Right forelimb (tissue), 1 donor: ENCODE data around the gene YAP1.

ENCODE experiments used
- DNase-seq: peaks from one replicate; pipeline ENCODE4 v3.0.0-alpha.2; 2018

The YAP1 gene

DNA sequence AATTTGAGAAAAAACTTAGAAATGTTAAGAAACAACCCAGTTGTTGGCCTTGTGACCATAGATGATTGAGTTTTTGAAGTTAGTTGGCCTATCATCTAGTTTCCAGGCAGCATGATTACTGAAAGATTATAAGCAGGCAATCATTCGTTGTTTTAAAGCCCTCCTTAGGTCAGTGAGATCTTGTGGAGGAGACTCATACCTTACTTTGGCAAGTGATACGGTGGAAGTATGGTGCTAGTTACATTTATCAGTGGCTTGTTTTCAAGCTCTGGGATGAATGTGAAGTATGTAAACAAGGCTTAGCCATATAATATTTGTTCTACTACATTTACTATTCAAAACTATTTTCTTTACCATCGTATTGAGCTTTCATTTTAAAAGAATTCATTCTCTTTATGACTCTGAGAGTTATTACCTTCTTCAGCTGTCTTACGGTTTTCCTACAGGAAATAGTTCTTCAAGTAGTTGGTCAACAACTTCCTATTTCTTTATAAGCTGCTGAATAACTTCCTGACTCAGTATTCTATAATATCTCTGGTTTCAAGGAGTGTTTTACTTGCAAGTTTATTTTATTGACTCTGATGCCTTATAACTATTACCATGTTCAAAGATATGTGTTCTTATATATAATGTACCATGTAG lies 7.3 kb downstream of the YAP1 start:
- DNase-seq, result no peak

DNA sequence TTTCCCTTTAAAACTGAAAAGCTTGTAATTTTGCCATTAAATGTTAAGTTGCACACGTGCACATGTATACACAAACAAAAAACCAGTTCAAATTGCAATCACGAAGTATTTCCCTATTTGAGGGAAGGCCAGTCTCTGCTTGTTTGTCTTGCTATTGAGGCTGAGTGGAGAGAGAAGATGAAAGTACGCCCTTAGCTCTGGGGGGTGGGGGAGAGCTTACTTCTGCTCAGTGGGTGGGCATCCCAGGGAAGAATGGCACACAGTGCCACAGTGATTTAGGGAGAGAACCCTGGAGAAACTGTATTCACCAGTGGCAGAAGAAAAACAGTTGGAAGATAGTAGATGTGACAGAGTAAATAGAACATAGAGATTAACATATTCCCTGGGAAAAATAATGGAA lies 8.7 kb downstream of the YAP1 start:
- DNase-seq, result no peak

DNA sequence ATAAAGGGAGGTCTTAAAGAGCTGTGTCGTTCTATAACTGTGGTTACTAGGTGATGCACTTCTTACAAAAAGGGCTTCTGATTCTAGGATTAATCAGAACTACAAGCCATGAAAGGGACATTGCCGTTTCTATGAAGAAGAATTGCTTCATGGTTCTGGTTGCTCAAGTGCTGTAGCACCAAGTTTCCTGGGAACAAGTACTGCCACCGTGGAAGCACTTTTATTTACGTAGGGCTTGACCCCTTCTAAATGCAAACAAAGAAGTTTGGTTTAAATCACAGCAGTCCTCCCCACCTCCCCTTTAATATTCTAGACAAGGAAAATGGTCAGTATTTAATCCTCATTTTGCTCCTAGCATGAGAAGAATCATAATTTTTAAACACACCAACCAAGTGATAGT lies 9.8 kb downstream of the YAP1 start:
- DNase-seq, result no peak

- DNase-seq, result no peak
These were observed 10.3 kb downstream of the YAP1 start for GRCh38 chr11:102120437-102120973.

- no peak for DNase-seq
These were observed 11.1 kb downstream of the YAP1 start for GRCh38 chr11:102121329-102121728.

DNA sequence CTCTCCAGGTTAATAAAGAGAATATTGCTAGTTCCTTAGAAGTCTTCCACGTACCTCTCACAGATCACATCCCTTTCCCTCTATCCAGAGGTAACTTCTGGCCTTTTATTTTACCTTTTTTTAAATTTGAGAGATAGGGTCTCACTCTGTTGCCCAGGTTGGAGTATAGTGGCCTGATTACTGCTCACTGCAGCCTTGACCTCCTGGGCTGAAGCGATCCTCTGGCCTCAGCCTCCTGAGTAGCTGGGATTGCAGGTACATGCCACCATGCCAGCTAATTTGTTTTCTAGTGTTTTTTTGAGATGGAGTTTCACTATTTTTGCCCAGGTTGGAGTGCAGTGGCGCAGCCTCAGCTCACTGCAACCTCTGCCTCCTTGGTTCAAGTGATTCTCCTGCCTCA lies 24.4 kb downstream of the YAP1 start:
- DNase-seq, result no peak

DNA sequence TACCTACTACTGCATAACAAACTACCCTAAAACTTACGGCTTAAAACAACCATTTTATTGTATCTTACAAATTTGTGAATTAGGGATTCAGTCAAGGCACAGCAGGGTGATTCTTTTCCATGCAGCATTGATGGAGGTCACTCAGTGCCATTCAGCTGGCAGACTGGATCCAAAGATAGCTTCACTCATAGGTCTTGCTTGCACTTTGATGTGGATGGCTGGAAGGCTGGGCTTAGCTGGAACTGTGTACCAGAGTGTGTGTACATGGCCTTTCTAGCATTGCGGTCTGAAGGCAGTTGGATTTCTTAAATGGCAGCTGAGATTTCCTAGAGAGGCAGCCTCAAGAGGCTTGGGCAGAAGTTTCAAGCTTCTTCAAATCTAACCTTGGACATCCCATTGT lies 25.0 kb downstream of the YAP1 start:
- no peak for DNase-seq

- no peak for DNase-seq
These were observed 28.0 kb downstream of the YAP1 start for GRCh38 chr11:102138223-102138622.

- DNase-seq, result no peak
These were observed 28.4 kb downstream of the YAP1 start for GRCh38 chr11:102138670-102139069.

DNA sequence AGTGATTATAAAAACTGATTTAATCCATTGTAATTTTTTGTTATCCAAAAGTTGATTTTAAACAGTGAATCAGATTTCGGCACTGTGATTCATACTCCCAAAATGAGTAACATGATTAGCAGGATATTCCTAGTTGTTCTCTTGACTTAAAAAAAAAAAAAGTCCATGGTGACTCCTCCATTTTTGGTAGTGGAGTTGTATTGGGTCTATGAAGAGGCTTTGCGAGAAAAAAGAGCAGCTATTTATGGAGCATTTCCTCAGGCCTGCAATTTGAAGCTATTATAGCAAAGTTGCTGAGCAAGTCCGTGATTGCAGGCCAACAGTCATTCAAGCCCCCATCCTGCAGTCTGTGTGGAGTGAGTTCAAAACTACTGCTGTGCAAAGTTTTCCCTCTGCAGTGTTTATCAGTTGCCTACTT lies 28.8 kb downstream of the YAP1 start:
- DNase-seq, result no peak

- no peak for DNase-seq
These were observed 32.1 kb downstream of the YAP1 start for GRCh38 chr11:102142333-102142732.

- DNase-seq, result no peak
These were observed 33.6 kb downstream of the YAP1 start for GRCh38 chr11:102143867-102144266.

- no peak for DNase-seq
These were observed 34.4 kb downstream of the YAP1 start for GRCh38 chr11:102144357-102145355.

DNA sequence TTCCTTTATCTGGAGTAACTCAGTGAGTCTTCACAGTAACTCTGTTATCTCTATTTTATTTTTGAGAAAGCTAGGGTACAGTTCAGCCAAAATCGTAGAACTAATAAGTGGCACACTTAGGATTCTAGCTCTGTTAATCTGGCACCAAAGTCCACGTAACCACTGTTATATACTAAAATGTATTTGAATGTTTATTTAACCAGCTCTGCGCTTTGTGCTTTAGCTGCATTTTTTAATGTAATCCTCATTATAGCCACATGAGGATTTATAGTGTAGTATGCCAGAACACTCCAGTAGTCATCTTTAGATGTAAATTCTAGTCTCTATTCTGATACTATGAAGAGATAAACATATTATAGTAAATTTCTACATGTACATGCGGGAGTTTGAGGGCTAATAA lies 36.8 kb downstream of the YAP1 start:
- no peak for DNase-seq

DNA sequence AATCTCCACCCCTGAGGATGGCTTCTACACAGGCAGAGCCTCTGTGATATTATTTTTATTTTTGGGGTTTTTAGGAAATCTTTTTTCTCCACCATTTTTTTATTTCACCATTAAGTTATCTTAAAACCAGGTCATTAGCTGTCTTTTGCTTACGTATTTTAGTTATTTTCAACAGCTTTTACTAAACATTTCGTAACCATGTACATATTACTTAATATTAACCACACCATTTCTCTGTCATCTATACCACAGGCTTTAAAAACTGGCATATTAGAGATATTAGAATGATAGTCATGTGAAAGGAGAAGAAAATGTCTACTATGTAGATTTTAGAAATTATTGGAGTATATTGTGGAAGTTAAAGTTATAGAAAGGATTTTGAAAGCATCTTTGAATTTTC lies 37.4 kb downstream of the YAP1 start:
- no peak for DNase-seq

GRCh38 chr11:102148059-102148458 lies 37.8 kb downstream of the YAP1 start:
- DNase-seq, result no peak

DNA sequence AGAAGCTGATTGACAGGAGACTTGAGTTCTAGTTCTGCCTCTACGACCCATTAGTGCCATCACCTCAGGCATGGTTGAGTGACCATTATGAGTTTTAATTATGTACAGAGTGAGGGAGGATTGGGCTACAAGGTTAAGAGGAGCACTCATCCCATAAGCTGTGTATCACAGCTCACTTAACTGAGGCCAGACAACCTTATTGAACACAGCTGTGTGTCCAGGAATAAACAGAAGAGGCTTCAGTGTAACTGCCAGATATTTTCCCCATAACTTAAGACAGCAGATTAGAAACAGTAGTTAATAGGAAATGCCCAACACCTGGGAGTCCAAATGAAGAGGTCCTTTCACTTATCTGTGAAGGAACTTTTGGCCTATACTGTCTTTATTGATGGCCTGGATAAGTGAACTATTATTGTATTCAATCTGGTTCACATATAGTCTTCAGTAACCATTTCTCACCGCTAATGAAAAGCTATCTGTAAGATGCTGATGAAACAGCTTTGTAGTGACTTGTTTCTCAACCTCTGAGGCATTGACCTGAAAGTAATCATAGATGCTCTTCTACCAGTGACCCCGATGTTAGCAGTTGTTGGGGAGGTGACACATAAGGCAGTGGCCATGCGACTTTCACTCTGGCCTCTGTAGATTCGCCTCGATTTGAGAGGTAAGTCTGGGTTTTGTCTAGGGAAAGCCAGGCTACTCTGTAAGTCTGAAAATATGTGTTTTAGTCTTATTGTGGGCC lies 41.7 kb downstream of the YAP1 start:
- DNase-seq, result no peak

DNA sequence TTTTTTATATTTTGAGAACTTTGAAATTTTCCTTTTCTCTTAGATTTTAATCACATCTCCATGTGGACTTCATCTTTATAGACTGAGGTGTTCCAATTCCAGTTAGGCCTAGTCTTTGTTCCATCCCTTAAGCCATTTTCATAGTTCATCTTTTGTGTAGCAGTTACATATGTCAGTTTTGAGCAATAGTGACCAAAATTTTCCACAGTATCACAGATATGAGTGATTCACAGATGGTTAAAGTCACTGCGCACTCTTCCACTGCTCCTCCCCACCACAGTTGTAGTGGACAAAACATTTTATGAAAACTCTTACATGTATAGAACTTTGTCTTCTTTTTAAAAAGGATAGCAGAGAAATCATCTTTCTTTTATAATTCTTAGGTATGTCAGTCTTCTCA lies 42.8 kb downstream of the YAP1 start:
- no peak for DNase-seq

GRCh38 chr11:102154806-102155205 lies 44.6 kb downstream of the YAP1 start:
- DNase-seq, result no peak

GRCh38 chr11:102155676-102156075 lies 45.4 kb downstream of the YAP1 start:
- no peak for DNase-seq

GRCh38 chr11:102157219-102157618 lies 47.0 kb downstream of the YAP1 start:
- DNase-seq, result no peak

- no peak for DNase-seq
These were observed 48.0 kb downstream of the YAP1 start for GRCh38 chr11:102158164-102158735.

GRCh38 chr11:102163368-102163767 lies 53.1 kb downstream of the YAP1 start:
- DNase-seq, result no peak
